ENCODE data around the gene SNAP23.

DNA sequence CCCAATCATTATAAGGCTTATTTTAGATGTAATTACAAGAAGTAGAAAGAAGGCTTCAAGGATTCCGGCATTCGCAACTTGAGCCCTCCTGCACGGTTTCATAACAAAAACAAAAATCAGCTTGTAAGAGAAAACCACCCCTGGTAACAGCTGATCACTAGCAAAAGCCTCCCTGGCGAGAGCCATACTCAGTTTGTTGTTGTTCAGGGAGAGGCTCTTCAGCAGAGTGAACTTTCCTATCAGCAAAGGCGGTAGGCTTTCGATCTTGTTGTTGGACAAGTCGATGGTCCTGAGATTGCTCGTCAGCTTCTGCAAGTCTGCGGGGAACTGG is 52.4 kb downstream of the SNAP23 start:
- TF ChIP-seq EZH2 (IDR thresholded peaks at IDR 0.05) (no peak), POLR2AphosphoS5 (IDR thresholded peaks at IDR 0.05; ENCODE audit: borderline replicate concordance, low read depth, low read length) (no peak), FOXP2 (optimal IDR thresholded peaks at IDR 0.05; ENCODE audit: control extremely low read depth, extremely low read length, insufficient read depth) (no peak)

All from SK-N-MC (cell line).